Measurements from ENCODE around the gene TNKS1BP1. TPM values are rescaled to one million over a fixed set of nuclear protein-coding genes. Genes with fewer than 3 reads are reported as not detected.

Gene TNKS1BP1
- total RNA-seq, 1 donor from 2014 or later = 147 TPM

- H3K36me3 ChIP-seq = no peaks in the 10 kb centered on the region
- intact Hi-C loops (cut with DNase I) = no loop called here
- TF ChIP-seq CTCF (IDR thresholded peaks at IDR 0.05) = no peak
- H3K4me3 ChIP-seq = no peak overlapping the region
- no peaks in the 10 kb centered on the region for H3K27me3 ChIP-seq (ENCODE audit: low read depth)
- no peak for ATAC-seq
- H3K27ac ChIP-seq = no peak overlapping the region
- H3K4me1 ChIP-seq = peaks cover 14% of the 10 kb centered on the region
- no peaks in the 10 kb centered on the region for H3K9me3 ChIP-seq
- no peak for DNase-seq
Measured at GRCh38 chr11:57353036-57353435, 28.3 kb upstream of the TNKS1BP1 start.

DNA sequence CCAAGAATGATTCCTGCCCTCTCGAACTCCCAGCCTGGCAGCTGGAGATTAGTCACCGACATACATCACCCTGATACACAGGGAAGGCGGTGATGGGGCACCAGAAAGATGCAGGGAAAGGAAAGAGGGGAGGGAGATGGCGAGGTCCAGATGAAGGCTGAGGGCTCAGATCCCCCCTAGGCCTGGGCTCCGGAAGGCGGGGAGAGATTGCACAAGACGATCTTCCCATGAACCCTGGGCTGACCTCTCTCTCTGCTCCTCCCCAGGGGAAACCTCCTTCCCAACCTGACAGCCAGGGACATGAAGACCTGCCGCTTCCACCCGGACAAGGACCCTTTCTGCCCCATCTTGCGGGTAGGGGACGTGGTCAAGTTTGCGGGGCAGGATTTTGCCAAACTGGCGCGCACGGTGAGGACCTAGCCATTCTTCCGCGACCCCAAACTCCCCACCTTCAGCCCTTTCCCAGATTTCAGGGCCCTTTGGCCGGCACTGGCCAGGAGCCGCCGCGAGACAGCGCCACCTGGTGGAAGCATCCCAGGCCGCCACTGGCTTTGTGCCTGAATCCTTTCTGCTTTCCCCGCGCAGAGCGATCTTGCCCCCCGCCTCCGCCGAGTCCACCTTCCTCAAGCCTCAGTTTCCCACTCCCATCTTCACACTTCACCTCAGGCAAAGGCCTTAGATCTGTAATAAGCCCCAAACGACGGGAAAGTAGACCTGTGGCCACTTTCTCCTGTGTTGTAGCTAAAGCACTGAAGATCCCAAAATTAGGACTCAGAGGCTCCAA is 24.9 kb upstream of the TNKS1BP1 start:
- no peak overlapping the region for H3K27ac ChIP-seq
- no peak overlapping the region for H3K4me3 ChIP-seq
- no peaks in the 10 kb centered on the region for H3K9me3 ChIP-seq
- intact Hi-C loops (cut with DNase I) = no loop called here
- ATAC-seq (peak; percentile 70 to 77), DNase-seq (peak; percentile 79)
- H3K27me3 ChIP-seq (ENCODE audit: low read depth) = no peaks in the 10 kb centered on the region
- no peaks in the 10 kb centered on the region for H3K36me3 ChIP-seq
- peak; percentile 94 for TF ChIP-seq CTCF (IDR thresholded peaks at IDR 0.05)
- H3K4me1 ChIP-seq = peaks cover 9% of the 10 kb centered on the region

DNA sequence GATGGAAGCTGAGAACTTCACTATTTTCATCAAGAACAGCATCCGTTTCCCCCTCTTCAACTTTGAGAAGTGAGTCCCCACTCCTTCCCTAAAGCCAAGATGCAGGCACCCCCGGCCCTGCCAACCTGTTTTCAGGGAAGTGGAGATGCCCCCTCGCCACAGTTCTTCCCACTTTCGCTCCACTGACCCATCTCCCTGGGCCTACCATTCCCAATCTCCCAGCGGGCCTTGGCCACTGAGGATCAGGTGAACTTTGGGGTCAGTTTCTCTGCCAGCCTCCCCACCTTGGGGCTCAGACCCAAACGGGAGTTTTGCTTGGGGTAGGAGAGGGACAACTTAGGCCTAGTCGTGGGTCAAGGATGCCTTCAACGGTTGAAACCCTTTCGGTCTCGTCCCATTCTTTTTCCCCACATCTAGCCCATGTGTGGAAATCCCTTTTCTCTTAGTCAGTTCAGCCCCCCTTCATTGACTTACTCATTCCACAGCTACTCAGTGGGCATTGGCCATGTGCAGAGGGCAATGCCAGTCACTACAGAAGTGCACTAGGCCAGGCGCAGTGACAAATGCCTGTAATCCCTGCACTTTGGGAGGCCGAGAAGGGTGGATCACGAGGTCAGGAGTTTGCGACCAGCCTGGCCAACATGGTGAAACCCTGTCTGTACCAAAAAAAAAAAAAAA is 24.0 kb upstream of the TNKS1BP1 start:
- Histone ChIP-seq H3K27ac (no peak overlapping the region), H3K4me3 (no peak overlapping the region), H3K27me3 (ENCODE audit: low read depth) (no peaks in the 10 kb centered on the region), H3K4me1 (peaks cover 9% of the 10 kb centered on the region), H3K9me3 (no peaks in the 10 kb centered on the region), H3K36me3 (no peaks in the 10 kb centered on the region)
- intact Hi-C loops (cut with DNase I) = no loop called here
- no peak for DNase-seq
- TF ChIP-seq CTCF (IDR thresholded peaks at IDR 0.05) = no peak
- no peak for ATAC-seq

DNA sequence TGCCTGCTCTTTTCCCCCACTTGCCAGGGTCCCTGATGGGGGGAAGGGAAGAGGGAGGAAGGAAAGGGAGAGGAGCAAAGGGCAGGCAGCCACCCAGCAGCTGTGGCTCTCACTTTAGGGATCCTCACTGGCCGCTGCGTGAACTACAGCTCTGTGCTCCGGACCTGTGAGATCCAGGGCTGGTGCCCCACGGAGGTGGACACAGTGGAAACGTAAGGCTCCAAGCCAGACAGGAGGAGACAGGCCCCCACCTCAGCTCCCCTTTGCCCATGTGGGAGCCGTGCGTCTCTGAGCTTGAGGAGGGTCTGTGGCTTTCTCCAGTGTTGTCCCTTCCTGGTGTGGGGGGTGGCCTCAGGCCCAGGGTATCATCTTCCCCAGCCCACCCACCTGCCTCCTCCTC is 23.3 kb upstream of the TNKS1BP1 start:
- intact Hi-C loops (cut with DNase I) = no loop called here
- Histone ChIP-seq H3K4me3 (no peak overlapping the region), H3K4me1 (peaks cover 9% of the 10 kb centered on the region), H3K9me3 (no peaks in the 10 kb centered on the region), H3K36me3 (no peaks in the 10 kb centered on the region), H3K27me3 (ENCODE audit: low read depth) (no peaks in the 10 kb centered on the region), H3K27ac (no peak overlapping the region)
- no peak for ATAC-seq
- TF ChIP-seq CTCF (IDR thresholded peaks at IDR 0.05) = no peak
- no peak for DNase-seq

- ATAC-seq (no peak), DNase-seq (no peak)
- Histone ChIP-seq H3K36me3 (no peaks in the 10 kb centered on the region), H3K27me3 (ENCODE audit: low read depth) (no peaks in the 10 kb centered on the region), H3K4me1 (peaks cover 9% of the 10 kb centered on the region), H3K4me3 (no peak overlapping the region), H3K9me3 (no peaks in the 10 kb centered on the region), H3K27ac (no peak overlapping the region)
- no peak for TF ChIP-seq CTCF (IDR thresholded peaks at IDR 0.05)
- intact Hi-C loops (cut with DNase I) = no loop called here
Measured at GRCh38 chr11:57347336-57347735, 22.6 kb upstream of the TNKS1BP1 start.
